AG04449 (cell line): Measurements from ENCODE around the gene BCL3.
"Not testable (repeated sequence)": the region's sequence is repeated elsewhere in the genome, so short reads cannot be mapped to it uniquely, and the experiment has no call there.

Experiments used
- CTCF ChIA-PET: fragments of 350-600 bp; formaldehyde crosslinking; extraction: SDS; loops from one replicate; lab custom pipeline; 2021; ENCODE audit warnings: antibody characterized with exemption; lab: Yijun Ruan, JAX
- POLR2A ChIA-PET: fragments of 400-600, 350-600 bp; formaldehyde crosslinking; extraction: SDS; loops from one replicate; lab custom pipeline; 2020; ENCODE audit warnings: antibody characterized with exemption, inconsistent platforms; lab: Yijun Ruan, JAX
- DNase-seq: peaks from one replicate; pipeline ENCODE4 v3.0.0-alpha.2; 2010; ENCODE audit warnings: low read depth, low spot score
- H3K4me3 ChIP-seq: 2 replicates; pipeline ENCODE4 v1.5.1; 2011; ENCODE audit warnings: low read depth, mild to moderate bottlenecking, control low read depth, low read length
- CTCF ChIP-seq: IDR thresholded peaks from one replicate; pipeline ENCODE4 v1.5.1; 2011; ENCODE audit warnings: mild to moderate bottlenecking, moderate library complexity, low read length, control low read depth, inconsistent platforms; ENCODE audit not compliant: insufficient read depth; ENCODE audit errors: missing control alignments

Gene BCL3

GRCh38 chr19:44770550-44771257 is 22.2 kb downstream of the BCL3 start:
- peak; percentile 67 for TF ChIP-seq CTCF
- ChIA-PET CTCF (interaction anchor here (0.7 to 15.1 kb wide), 48 partner anchors 9 to 973 kb away, joined by 3 to 694 read pairs (median 6); partner anchors contain the start of genes BCAM, NECTIN2, PVR and ZNF180), POLR2A (interaction anchor here (0.6 to 1.3 kb wide), 2 partner anchors 16 to 18 kb away, joined by 3 to 4 read pairs; no protein-coding TSS in a partner anchor)
- no peak overlapping the region for H3K4me3 ChIP-seq
- no peak for DNase-seq

- DNase-seq, H3K4me3 ChIP-seq, POLR2A ChIA-PET: not testable (repeated sequence)
- CTCF ChIA-PET, result interaction anchor here (1.1 to 15.1 kb wide), 19 partner anchors 8 to 231 kb away, joined by 3 to 694 read pairs (median 20); partner anchors contain the start of genes BCAM and NECTIN2
Observed at GRCh38 chr19:44772144-44772543, 23.6 kb downstream of the BCL3 start.

DNA sequence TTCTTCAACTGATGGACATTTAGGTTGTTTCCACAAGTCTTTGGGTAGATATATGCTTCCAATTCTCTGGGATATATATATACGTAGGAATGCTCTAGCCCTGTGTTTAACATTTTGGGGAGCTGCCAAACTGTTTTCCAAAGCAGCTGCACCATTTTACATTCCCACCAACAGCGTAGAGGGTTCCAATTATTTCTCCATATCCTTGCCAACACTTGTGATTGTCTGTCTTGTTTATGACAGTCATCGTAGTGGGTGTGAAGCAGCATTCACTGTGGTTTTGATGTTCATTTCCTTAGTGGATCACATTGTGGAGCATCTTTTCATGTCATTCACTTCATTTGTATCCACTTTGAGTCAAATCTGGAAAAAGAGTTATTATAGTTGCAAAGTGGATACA is 24.5 kb downstream of the BCL3 start:
- CTCF ChIA-PET, result interaction anchor here (0.7 to 15.1 kb wide), 15 partner anchors 9 to 195 kb away, joined by 3 to 694 read pairs (median 20); partner anchors contain the start of gene BCAM
- POLR2A ChIA-PET, result interaction anchor here (0.7 to 0.9 kb wide), 2 partner anchors 19 to 71 kb away, joined by 3 read pairs; no protein-coding TSS in a partner anchor
- no peak for TF ChIP-seq CTCF
- no peak for DNase-seq
- H3K4me3 ChIP-seq, result no peak overlapping the region

- TF ChIP-seq CTCF, result no peak
- H3K4me3 ChIP-seq, result no peak overlapping the region
- ChIA-PET POLR2A (no interaction called here), CTCF (interaction anchor here (0.7 to 15.1 kb wide), 7 partner anchors 9 to 188 kb away, joined by 3 to 694 read pairs (median 4); partner anchors contain the start of gene NECTIN2)
- no peak for DNase-seq
Observed at GRCh38 chr19:44775676-44776240, 27.2 kb downstream of the BCL3 start.

GRCh38 chr19:44776402-44777096 is 28.0 kb downstream of the BCL3 start:
- no peak for DNase-seq
- ChIA-PET CTCF (interaction anchor here (0.7 to 15.1 kb wide), 8 partner anchors 8 to 87 kb away, joined by 3 to 694 read pairs (median 59); partner anchors contain the start of gene NECTIN2), POLR2A (no interaction called here)
- TF ChIP-seq CTCF, result no peak
- no peak overlapping the region for H3K4me3 ChIP-seq

GRCh38 chr19:44777715-44778347 is 29.3 kb downstream of the BCL3 start, which contains the start of gene CBLC:
Gene CBLC, plus strand, starts transcription at chr19:44777890. Its CDS starts 42 bp downstream, at chr19:44777932.
- CTCF ChIA-PET, result interaction anchor here (8.5 kb wide), 1 partner anchor 55 kb away, joined by 136 read pairs; no protein-coding TSS in a partner anchor
- DNase-seq, result no peak
- TF ChIP-seq CTCF, result no peak
- POLR2A ChIA-PET, result no interaction called here
- no peak within 1 kb of the TSS for H3K4me3 ChIP-seq
